ENCODE results near the gene OR6B2. TPM values are rescaled to one million over a fixed set of nuclear protein-coding genes. Genes with fewer than 3 reads are reported as not detected.
"Not testable (repeated sequence)": the region's sequence is repeated elsewhere in the genome, so short reads cannot be mapped to it uniquely, and the experiment has no call there.

Gene OR6B2
- total and polyA plus RNA-seq, 5 experiments from 2014 or later, result not detected

- H3K9me3 Mint-ChIP-seq, result no peaks in the 10 kb centered on the region
- H3K36me3 Mint-ChIP-seq, result peaks cover 0 to 3% (median 0%) of the 10 kb centered on the region in 3 donors
- H3K27ac Mint-ChIP-seq, result no peak within 1 kb of the TSS
- peaks cover 0 to 8% (median 0%) of the 10 kb centered on the region in 4 donors for H3K4me1 Mint-ChIP-seq
- ATAC-seq (no peak), DNase-seq (no peak)
- peaks cover 22 to 59% (median 45%) of the 10 kb centered on the region in 5 donors for H3K27me3 Mint-ChIP-seq
- POLR2A ChIA-PET, result no interaction called here
- no peak within 1 kb of the TSS for H3K4me3 Mint-ChIP-seq
Measured at GRCh38 chr2:240053173-240054155, 23.2 kb upstream of the OR6B2 start, which contains the start of gene OR6B3. TSS of gene OR6B3 (minus strand) at chr2:240053521.

GRCh38 chr2:240052524-240052923 lies 22.3 kb upstream of the OR6B2 start:
- ATAC-seq, result no peak
- Mint-ChIP-seq H3K36me3 (peaks cover 0 to 3% (median 0%) of the 10 kb centered on the region in 3 donors), H3K4me3 (no peak overlapping the region), H3K27ac (no peak overlapping the region), H3K27me3 (peaks cover 24 to 60% (median 48%) of the 10 kb centered on the region in 5 donors), H3K4me1 (peaks cover 0 to 8% (median 0%) of the 10 kb centered on the region in 4 donors), H3K9me3 (no peaks in the 10 kb centered on the region)
- DNase-seq, result no peak
- POLR2A ChIA-PET, result no interaction called here

GRCh38 chr2:240051697-240052096 lies 21.5 kb upstream of the OR6B2 start:
- peaks cover 0 to 3% (median 0%) of the 10 kb centered on the region in 3 donors for H3K36me3 Mint-ChIP-seq
- peaks cover 24 to 62% (median 47%) of the 10 kb centered on the region in 5 donors for H3K27me3 Mint-ChIP-seq
- no peaks in the 10 kb centered on the region for H3K9me3 Mint-ChIP-seq
- ATAC-seq, result no peak
- POLR2A ChIA-PET, result no interaction called here
- no peak for DNase-seq
- H3K4me1 Mint-ChIP-seq, result peaks cover 0 to 8% (median 0%) of the 10 kb centered on the region in 4 donors
- H3K27ac Mint-ChIP-seq, result no peak overlapping the region
- no peak overlapping the region for H3K4me3 Mint-ChIP-seq

GRCh38 chr2:240050278-240050677 lies 20.0 kb upstream of the OR6B2 start:
- Mint-ChIP-seq H3K27ac (no peak overlapping the region), H3K4me3 (no peak overlapping the region), H3K9me3 (no peaks in the 10 kb centered on the region), H3K36me3 (no peaks in the 10 kb centered on the region), H3K4me1 (peaks cover 0 to 5% (median 0%) of the 10 kb centered on the region in 4 donors), H3K27me3 (peaks cover 22 to 62% (median 41%) of the 10 kb centered on the region in 5 donors)
- POLR2A ChIA-PET, result no interaction called here
- DNase-seq (no peak), ATAC-seq (no peak)

- Mint-ChIP-seq H3K27me3 (peaks cover 20 to 59% (median 33%) of the 10 kb centered on the region in 5 donors), H3K36me3 (peaks cover 0 to 2% (median 0%) of the 10 kb centered on the region in 3 donors), H3K27ac (peak overlapping the region in 1 of 10 donors; percentile 30), H3K4me1 (no peaks in the 10 kb centered on the region), H3K9me3 (no peaks in the 10 kb centered on the region), H3K4me3 (no peak overlapping the region)
- POLR2A ChIA-PET, result no interaction called here
- DNase-seq (no peak), ATAC-seq (no peak)
Measured at GRCh38 chr2:240048237-240048636, 18.0 kb upstream of the OR6B2 start.

GRCh38 chr2:240045098-240045497 lies 14.9 kb upstream of the OR6B2 start:
- no peak overlapping the region for H3K4me3 Mint-ChIP-seq
- POLR2A ChIA-PET, result no interaction called here
- H3K27ac Mint-ChIP-seq, result no peak overlapping the region
- DNase-seq, result no peak
- H3K4me1 Mint-ChIP-seq, result no peaks in the 10 kb centered on the region
- peaks cover 0 to 2% (median 0%) of the 10 kb centered on the region in 3 donors for H3K36me3 Mint-ChIP-seq
- no peaks in the 10 kb centered on the region for H3K9me3 Mint-ChIP-seq
- no peak for ATAC-seq
- H3K27me3 Mint-ChIP-seq, result peaks cover 19 to 64% (median 35%) of the 10 kb centered on the region in 5 donors

- H3K9me3 Mint-ChIP-seq, H3K4me1 Mint-ChIP-seq, H3K27ac Mint-ChIP-seq, H3K4me3 Mint-ChIP-seq, ATAC-seq, H3K36me3 Mint-ChIP-seq, DNase-seq, POLR2A ChIA-PET: not testable (repeated sequence)
- H3K27me3 Mint-ChIP-seq, result peaks cover 19 to 63% (median 35%) of the 10 kb centered on the region in 5 donors
Measured at GRCh38 chr2:240044096-240044495, 13.9 kb upstream of the OR6B2 start.

- Mint-ChIP-seq H3K9me3 (no peaks in the 10 kb centered on the region), H3K27ac (no peak overlapping the region), H3K4me3 (no peak overlapping the region), H3K4me1 (no peaks in the 10 kb centered on the region), H3K27me3 (peaks cover 19 to 56% (median 29%) of the 10 kb centered on the region in 5 donors), H3K36me3 (peaks cover 0 to 2% (median 0%) of the 10 kb centered on the region in 3 donors)
- DNase-seq (no peak), ATAC-seq (no peak)
- POLR2A ChIA-PET, result no interaction called here
Measured at GRCh38 chr2:240043279-240043989, 13.2 kb upstream of the OR6B2 start.

GRCh38 chr2:240042740-240043139 lies 12.5 kb upstream of the OR6B2 start:
- peaks cover 17 to 49% (median 24%) of the 10 kb centered on the region in 5 donors for H3K27me3 Mint-ChIP-seq
- no peaks in the 10 kb centered on the region for H3K4me1 Mint-ChIP-seq
- H3K36me3 Mint-ChIP-seq, result peaks cover 0 to 2% (median 0%) of the 10 kb centered on the region in 3 donors
- H3K9me3 Mint-ChIP-seq, result no peaks in the 10 kb centered on the region
- POLR2A ChIA-PET, result no interaction called here
- no peak overlapping the region for H3K4me3 Mint-ChIP-seq
- ATAC-seq (no peak), DNase-seq (no peak)
- H3K27ac Mint-ChIP-seq, result no peak overlapping the region

- Mint-ChIP-seq H3K4me1 (no peaks in the 10 kb centered on the region), H3K4me3 (no peak overlapping the region), H3K9me3 (no peaks in the 10 kb centered on the region), H3K27me3 (peaks cover 18 to 35% (median 27%) of the 10 kb centered on the region in 5 donors), H3K27ac (no peak overlapping the region), H3K36me3 (peaks cover 0 to 2% (median 0%) of the 10 kb centered on the region in 3 donors)
- DNase-seq (no peak), ATAC-seq (no peak)
- POLR2A ChIA-PET, result no interaction called here
Measured at GRCh38 chr2:240041363-240041762, 11.1 kb upstream of the OR6B2 start.

GRCh38 chr2:240037358-240037757 lies 7.1 kb upstream of the OR6B2 start:
- no peak overlapping the region for H3K4me3 Mint-ChIP-seq
- H3K36me3 Mint-ChIP-seq, result no peaks in the 10 kb centered on the region
- DNase-seq, result no peak
- no peaks in the 10 kb centered on the region for H3K9me3 Mint-ChIP-seq
- ATAC-seq, result no peak
- no peak overlapping the region for H3K27ac Mint-ChIP-seq
- POLR2A ChIA-PET, result no interaction called here
- H3K27me3 Mint-ChIP-seq, result peaks cover 13 to 31% (median 13%) of the 10 kb centered on the region in 5 donors
- no peaks in the 10 kb centered on the region for H3K4me1 Mint-ChIP-seq

- Mint-ChIP-seq H3K4me3 (no peak overlapping the region), H3K4me1 (no peaks in the 10 kb centered on the region), H3K27me3 (peaks cover 20 to 45% (median 28%) of the 10 kb centered on the region in 5 donors), H3K36me3 (no peaks in the 10 kb centered on the region), H3K9me3 (no peaks in the 10 kb centered on the region), H3K27ac (peak overlapping the region in 1 of 10 donors; percentile 81)
- POLR2A ChIA-PET, result no interaction called here
- ATAC-seq (no peak), DNase-seq (no peak)
Measured at GRCh38 chr2:240033330-240033678, 3.1 kb upstream of the OR6B2 start.

Data from naive thymus-derived CD8-positive, alpha-beta T cell (primary cell).